Loucy (cell line): Measurements from ENCODE around the gene PGM3.

ENCODE experiments used
- CTCF ChIP-seq: fragments of 200-600 bp; sonication (generic); conservative IDR thresholded peaks from 2 replicates; pipeline ENCODE4 v1.5.1; 2014; ENCODE audit warnings: mild to moderate bottlenecking, antibody characterized with exemption, low read length
- EZH2phosphoT487 ChIP-seq: fragments of 200-600 bp; IDR thresholded peaks from 2 replicates; pipeline ENCODE4 v1.6.1; 2018; ENCODE audit warnings: antibody characterized with exemption, mild to moderate bottlenecking, moderate library complexity, borderline replicate concordance

- no peak for TF ChIP-seq CTCF
- TF ChIP-seq EZH2phosphoT487, result no peak
Measured at GRCh38 chr6:83169106-83169505, 24.0 kb downstream of the PGM3 start.
